ENCODE measurements around the gene GRAMD1C. TPM values are rescaled to one million over a fixed set of nuclear protein-coding genes. Genes with fewer than 3 reads are reported as not detected.
A peak's percentile ranks its signal among the peaks of the same experiment; 100 is the strongest.

GRAMD1C gene
- total and polyA plus RNA-seq, 9 of the 15 experiments (the other 6 are each of a cell fraction or from before 2014, with no cell fraction given), result not detected

DNA sequence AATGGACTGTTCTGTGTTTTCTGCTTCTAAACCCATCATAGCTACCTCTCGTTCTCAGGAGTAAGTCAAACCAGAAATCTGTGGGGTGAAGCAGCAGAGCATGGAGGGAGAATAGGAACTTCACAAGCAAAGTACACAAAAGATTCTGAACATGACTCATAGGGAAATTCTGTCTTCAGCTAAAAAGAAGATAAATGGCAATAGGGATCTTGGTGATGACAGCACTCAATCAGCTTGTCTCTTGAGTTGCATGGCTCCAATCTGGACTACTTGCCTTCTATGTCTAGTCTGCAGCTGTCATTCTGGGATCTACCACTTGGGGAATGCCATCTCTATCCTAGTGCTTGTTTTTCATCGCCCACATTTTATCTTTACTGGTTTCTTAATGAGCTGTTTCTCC is 13.5 kb upstream of the GRAMD1C start (continued):
- TF ChIP-seq NCOA6 (IDR thresholded peaks at IDR 0.05) (no peak), FOXA3 (CRISPR knock-in tag; conservative IDR thresholded peaks at IDR 0.05 in 1 of 2, IDR thresholded peaks at IDR 0.05 in 1 of 2) (no peak), LEF1 (IDR thresholded peaks at IDR 0.05) (no peak), JUND (IDR thresholded peaks at IDR 0.05; ENCODE audit: borderline replicate concordance, low read depth, low read length) (peak; percentile 16; the same call in 1 of the 2 replicates), JUND (tag; IDR thresholded peaks at IDR 0.05; ENCODE audit: borderline replicate concordance, low read depth, low read length) (0 out of 3 replicates have a peak, but pooled peaks have one; percentile 22), RCOR1 (IDR thresholded peaks at IDR 0.05; ENCODE audit: borderline replicate concordance in 1 of 2, low read depth in 2 of 2, low read length in 2 of 2) (peak in 1 of 2 experiments; percentile 64; a peak in 1 of 4 replicates), CREB1 (IDR thresholded peaks at IDR 0.05) (no peak), CREB1 (CRISPR knock-in tag; IDR thresholded peaks at IDR 0.05) (no peak)
- TF ChIP-seq, protein P1, sequence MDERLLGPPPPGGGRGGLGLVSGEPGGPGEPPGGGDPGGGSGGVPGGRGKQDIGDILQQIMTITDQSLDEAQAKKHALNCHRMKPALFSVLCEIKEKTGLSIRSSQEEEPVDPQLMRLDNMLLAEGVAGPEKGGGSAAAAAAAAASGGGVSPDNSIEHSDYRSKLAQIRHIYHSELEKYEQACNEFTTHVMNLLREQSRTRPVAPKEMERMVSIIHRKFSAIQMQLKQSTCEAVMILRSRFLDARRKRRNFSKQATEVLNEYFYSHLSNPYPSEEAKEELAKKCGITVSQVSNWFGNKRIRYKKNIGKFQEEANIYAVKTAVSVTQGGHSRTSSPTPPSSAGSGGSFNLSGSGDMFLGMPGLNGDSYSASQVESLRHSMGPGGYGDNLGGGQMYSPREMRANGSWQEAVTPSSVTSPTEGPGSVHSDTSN (CRISPR knock-in tag; IDR thresholded peaks at IDR 0.05; ENCODE audit: low read depth), result no peak
- TF ChIP-seq, protein P1 (tag; conservative IDR thresholded peaks at IDR 0.05; ENCODE audit: low read depth), result peak; percentile 88
- TF ChIP-seq, protein P2, sequence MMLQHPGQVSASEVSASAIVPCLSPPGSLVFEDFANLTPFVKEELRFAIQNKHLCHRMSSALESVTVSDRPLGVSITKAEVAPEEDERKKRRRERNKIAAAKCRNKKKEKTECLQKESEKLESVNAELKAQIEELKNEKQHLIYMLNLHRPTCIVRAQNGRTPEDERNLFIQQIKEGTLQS (IDR thresholded peaks at IDR 0.05), result peak; percentile 37; the same call in 1 of the 2 replicates
- TF ChIP-seq, protein P2 (CRISPR knock-in tag; conservative IDR thresholded peaks at IDR 0.05), result no peak
